ENCODE data around the gene LSM6. TPM values are rescaled to one million over a fixed set of nuclear protein-coding genes. Genes with fewer than 3 reads are reported as not detected.

LSM6 gene
- total RNA-seq, 1 donor from 2014 or later, result 18.7 TPM

DNA sequence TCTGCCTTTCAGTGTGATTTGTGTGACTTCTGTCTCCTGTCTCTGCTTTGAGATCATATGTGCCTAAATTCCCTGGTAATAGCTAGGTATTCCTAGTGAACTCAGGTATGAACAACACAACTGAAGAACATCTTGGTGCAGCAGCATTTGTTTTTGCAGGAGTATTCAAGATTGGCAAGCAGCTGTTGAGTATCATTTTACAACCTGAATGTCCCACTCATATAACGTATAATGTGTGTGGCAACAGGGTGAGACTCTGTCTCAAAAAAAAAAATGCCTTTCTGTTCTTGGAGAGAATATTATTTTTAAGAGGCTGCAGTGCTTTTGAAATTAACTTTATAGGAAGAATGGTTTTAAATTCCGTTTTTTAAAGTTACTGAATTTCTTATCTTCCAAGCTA, 7.7 kb downstream of the LSM6 start:
- FAIRE-seq, result no peak
- H3K9me3 ChIP-seq (ENCODE audit: insufficient read depth, low read depth, low read length), result no peaks in the 10 kb centered on the region
- no peak overlapping the region for H3K27ac ChIP-seq (ENCODE audit: low read depth, low read length)
- Mint-ChIP-seq H3K27ac (ENCODE audit: unreplicated experiment) (no peak overlapping the region), H3K4me3 (ENCODE audit: unreplicated experiment) (no peak overlapping the region), H3K9me3 (ENCODE audit: unreplicated experiment) (no peaks in the 10 kb centered on the region), H3K27me3 (ENCODE audit: low read depth, unreplicated experiment) (no peaks in the 10 kb centered on the region), H3K4me1 (ENCODE audit: low read depth, unreplicated experiment) (no peaks in the 10 kb centered on the region), H3K36me3 (ENCODE audit: low read depth, unreplicated experiment) (no peaks in the 10 kb centered on the region)
- peaks cover 48% of the 10 kb centered on the region for H3K79me2 ChIP-seq (ENCODE audit: insufficient read depth, low read length)
- TF ChIP-seq EZH2 (IDR thresholded peaks at IDR 0.05; ENCODE audit: insufficient read depth, low read length) (no peak), CTCF (IDR thresholded peaks at IDR 0.05; ENCODE audit: insufficient read depth, low read depth, low read length) (no peak)
- H2AFZ ChIP-seq (ENCODE audit: low read depth, low read length), result no peak overlapping the region
- H3K4me1 ChIP-seq (ENCODE audit: insufficient read depth, low read length), result no peaks in the 10 kb centered on the region
- no peak for DNase-seq (ENCODE audit: low read depth)
- H4K20me1 ChIP-seq (ENCODE audit: insufficient read depth, low read length), result peaks cover 20% of the 10 kb centered on the region
- no peak overlapping the region for H3K9ac ChIP-seq (ENCODE audit: low read length)
- no peaks in the 10 kb centered on the region for H3K27me3 ChIP-seq (ENCODE audit: insufficient read depth, low read length)
- H3K4me2 ChIP-seq (ENCODE audit: low read length), result no peak overlapping the region
- no peak overlapping the region for H3K4me3 ChIP-seq (ENCODE audit: insufficient read depth, low read depth, low read length)
- no peaks in the 10 kb centered on the region for H3K36me3 ChIP-seq (ENCODE audit: insufficient read depth, low read length)

DNA sequence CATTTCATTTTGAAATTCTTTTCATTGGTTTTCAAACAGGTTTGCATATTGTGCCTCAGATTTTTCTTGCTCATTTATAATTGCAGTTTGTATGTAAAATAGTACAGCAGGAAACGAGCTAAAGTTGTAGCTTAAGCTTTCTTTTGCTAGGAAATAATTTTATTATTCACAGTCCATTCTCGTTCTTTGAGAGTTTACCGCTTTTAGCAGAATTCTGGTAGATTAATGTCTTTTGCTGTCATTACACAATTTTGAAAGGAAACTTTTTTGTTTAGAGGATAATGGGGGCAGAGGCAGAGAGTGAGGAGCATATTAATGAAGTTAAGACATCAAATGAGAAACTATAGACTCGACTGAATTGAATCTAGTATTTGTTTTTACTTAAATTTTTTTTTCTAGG, 10.5 kb downstream of the LSM6 start:
- no peaks in the 10 kb centered on the region for H3K27me3 Mint-ChIP-seq (ENCODE audit: low read depth, unreplicated experiment)

More for the DNA sequence above, 10.5 kb downstream of the LSM6 start:
- peaks cover 20% of the 10 kb centered on the region for H3K79me2 ChIP-seq (ENCODE audit: insufficient read depth, low read length)
- Mint-ChIP-seq H3K4me1 (ENCODE audit: low read depth, unreplicated experiment) (no peaks in the 10 kb centered on the region), H3K27ac (ENCODE audit: unreplicated experiment) (no peak overlapping the region), H3K4me3 (ENCODE audit: unreplicated experiment) (no peak overlapping the region), H3K36me3 (ENCODE audit: low read depth, unreplicated experiment) (no peaks in the 10 kb centered on the region), H3K9me3 (ENCODE audit: unreplicated experiment) (no peaks in the 10 kb centered on the region)
- no peak overlapping the region for H3K4me3 ChIP-seq (ENCODE audit: insufficient read depth, low read depth, low read length)
- H3K4me2 ChIP-seq (ENCODE audit: low read length), result no peak overlapping the region
- peaks cover 2% of the 10 kb centered on the region for H3K36me3 ChIP-seq (ENCODE audit: insufficient read depth, low read length)
- no peaks in the 10 kb centered on the region for H3K9me3 ChIP-seq (ENCODE audit: insufficient read depth, low read depth, low read length)
- no peak for TF ChIP-seq EZH2 (IDR thresholded peaks at IDR 0.05; ENCODE audit: insufficient read depth, low read length)
- no peak for TF ChIP-seq CTCF (IDR thresholded peaks at IDR 0.05; ENCODE audit: insufficient read depth, low read depth, low read length)
- H3K27ac ChIP-seq (ENCODE audit: low read depth, low read length), result no peak overlapping the region
- H3K4me1 ChIP-seq (ENCODE audit: insufficient read depth, low read length), result no peaks in the 10 kb centered on the region
- H3K27me3 ChIP-seq (ENCODE audit: insufficient read depth, low read length), result no peaks in the 10 kb centered on the region
- no peak for DNase-seq (ENCODE audit: low read depth)
- H4K20me1 ChIP-seq (ENCODE audit: insufficient read depth, low read length), result no peaks in the 10 kb centered on the region
- no peak overlapping the region for H2AFZ ChIP-seq (ENCODE audit: low read depth, low read length)
- no peak overlapping the region for H3K9ac ChIP-seq (ENCODE audit: low read length)
- FAIRE-seq, result no peak
